Natural killer cell (primary cell): ENCODE measurements around the gene ARHGEF6. TPM values are rescaled to one million over a fixed set of nuclear protein-coding genes. Genes with fewer than 3 reads are reported as not detected.

ENCODE experiments used
- ATAC-seq, 3 donors: fragments of 150-1000 bp in 2 of 3; fragments of 200-7000 bp in 1 of 3; cut with Tn5 transposase; 1 replicate in 1 of 3; 2 replicates in 2 of 3; pipeline ENCODE4 v1.10.0; 2021; ENCODE audit warnings: mild to moderate bottlenecking in 2 of 3, moderate library complexity in 2 of 3
- DNase-seq, 2 donors: peaks; one replicate each; pipeline versions ENCODE4 v3.0.0 to v3.0.0-alpha.2; 2013 to 2021; ENCODE audit warnings: mixed read lengths in 1 of 2
- H3K27ac ChIP-seq: one replicate; pipeline ENCODE4 v1.5.1; 2013; ENCODE audit warnings: mild to moderate bottlenecking, low read length
- H3K27me3 ChIP-seq: one replicate; pipeline ENCODE4 v1.6.1; 2013; ENCODE audit warnings: low read length; ENCODE audit not compliant: control insufficient read depth, insufficient read depth
- H3K36me3 ChIP-seq: one replicate; pipeline ENCODE4 v1.6.1; 2013; ENCODE audit warnings: low read length; ENCODE audit not compliant: control insufficient read depth, insufficient read depth
- H3K4me1 ChIP-seq: one replicate; pipeline ENCODE4 v1.6.1; 2013; ENCODE audit warnings: low read length; ENCODE audit not compliant: control insufficient read depth, insufficient read depth
- H3K4me3 ChIP-seq: one replicate; pipeline ENCODE4 v1.5.1; 2013; ENCODE audit warnings: low read length
- H3K9me3 ChIP-seq: one replicate; pipeline ENCODE4 v1.6.1; 2013; ENCODE audit warnings: low read length; ENCODE audit not compliant: control insufficient read depth, insufficient read depth
- H3K27ac Mint-ChIP-seq, 2 donors: one replicate each; pipeline ENCODE4 v1.8.0; 2022; ENCODE audit warnings: mild to moderate bottlenecking in 2 of 2, mixed read lengths in 2 of 2, moderate library complexity in 1 of 2
- H3K27me3 Mint-ChIP-seq, 2 donors: one replicate each; pipeline ENCODE4 v1.8.0; 2022; ENCODE audit warnings: low read depth in 2 of 2, mixed read lengths in 2 of 2
- H3K36me3 Mint-ChIP-seq: one replicate; pipeline ENCODE4 v1.8.0; 2022; ENCODE audit warnings: mixed read lengths
- H3K4me1 Mint-ChIP-seq, 2 donors: one replicate each; pipeline ENCODE4 v1.8.0; 2022; ENCODE audit warnings: mixed read lengths in 2 of 2
- H3K4me3 Mint-ChIP-seq: one replicate; pipeline ENCODE4 v1.8.0; 2022; ENCODE audit warnings: mild to moderate bottlenecking, moderate library complexity, mixed read lengths
- H3K9me3 Mint-ChIP-seq, 2 donors: one replicate each; pipeline ENCODE4 v1.8.0; 2022; ENCODE audit warnings: mixed read lengths in 2 of 2
- WGBS: methylation state at CpG from one replicate; pipeline ENCODE4 v1.1.7; 2013; ENCODE audit warnings: missing lambda C conversion rate; ENCODE audit not compliant: insufficient coverage; 5-methylcytosine and 5-hydroxymethylcytosine counted together
- intact Hi-C: fragments of 100-400 bp; cut with micrococcal nuclease; formaldehyde crosslinking; loops from one replicate; pipeline ENCODE4 v1.14.2; 2022
- total RNA-seq, 4 donors: library from RNA; stranded (reverse); fragments of 120-200 nt in 1 of 4; gene quantifications; one replicate each; pipeline versions ENCODE4 v1.2.3 to v1.2.4, GENCODE V29; 2013 to 2022
- TF ChIP-seq, protein P1 (sequence below): fragments of 200-600 bp; IDR thresholded peaks from one replicate; pipeline ENCODE4 v1.8.0; 2022; ENCODE audit warnings: antibody characterized with exemption

ARHGEF6 gene
- total RNA-seq, 3 donors from 2014 or later (not counting 1 experiment from before 2014, with no cell fraction given): 55.5 to 78.8 (median 75.7) TPM

GRCh38 chrX:136665258-136665900 lies 115.4 kb downstream of the ARHGEF6 start:
- intact Hi-C loops: no loop called here
- peak in 1 of 3 donors; percentile 22 for ATAC-seq
- peaks cover 10 to 33% of the 10 kb centered on the region in 2 donors for H3K4me1 Mint-ChIP-seq
- Histone ChIP-seq H3K36me3 (peaks cover 36% of the 10 kb centered on the region), H3K27me3 (no peaks in the 10 kb centered on the region), H3K4me1 (peaks cover 17% of the 10 kb centered on the region), H3K9me3 (no peaks in the 10 kb centered on the region), H3K4me3 (no peak overlapping the region), H3K27ac (peak overlapping the region; percentile 25)
- no peak for DNase-seq
- 90% methylated on average over 3 of the region's 6 CpGs for WGBS
- peak overlapping the region; percentile 2 for H3K4me3 Mint-ChIP-seq
- H3K27ac Mint-ChIP-seq: peak overlapping the region; percentile 18 to 74
- no peaks in the 10 kb centered on the region for H3K27me3 Mint-ChIP-seq
- peaks cover 0 to 3% of the 10 kb centered on the region in 2 donors for H3K9me3 Mint-ChIP-seq
- TF ChIP-seq, protein P1, sequence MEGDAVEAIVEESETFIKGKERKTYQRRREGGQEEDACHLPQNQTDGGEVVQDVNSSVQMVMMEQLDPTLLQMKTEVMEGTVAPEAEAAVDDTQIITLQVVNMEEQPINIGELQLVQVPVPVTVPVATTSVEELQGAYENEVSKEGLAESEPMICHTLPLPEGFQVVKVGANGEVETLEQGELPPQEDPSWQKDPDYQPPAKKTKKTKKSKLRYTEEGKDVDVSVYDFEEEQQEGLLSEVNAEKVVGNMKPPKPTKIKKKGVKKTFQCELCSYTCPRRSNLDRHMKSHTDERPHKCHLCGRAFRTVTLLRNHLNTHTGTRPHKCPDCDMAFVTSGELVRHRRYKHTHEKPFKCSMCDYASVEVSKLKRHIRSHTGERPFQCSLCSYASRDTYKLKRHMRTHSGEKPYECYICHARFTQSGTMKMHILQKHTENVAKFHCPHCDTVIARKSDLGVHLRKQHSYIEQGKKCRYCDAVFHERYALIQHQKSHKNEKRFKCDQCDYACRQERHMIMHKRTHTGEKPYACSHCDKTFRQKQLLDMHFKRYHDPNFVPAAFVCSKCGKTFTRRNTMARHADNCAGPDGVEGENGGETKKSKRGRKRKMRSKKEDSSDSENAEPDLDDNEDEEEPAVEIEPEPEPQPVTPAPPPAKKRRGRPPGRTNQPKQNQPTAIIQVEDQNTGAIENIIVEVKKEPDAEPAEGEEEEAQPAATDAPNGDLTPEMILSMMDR: no peak
- H3K36me3 Mint-ChIP-seq: no peaks in the 10 kb centered on the region

GRCh38 chrX:136662976-136663375 lies 117.8 kb downstream of the ARHGEF6 start:
- no peak for ATAC-seq
- Histone ChIP-seq H3K4me3 (no peak overlapping the region), H3K27ac (peak overlapping the region; percentile 7), H3K36me3 (peaks cover 16% of the 10 kb centered on the region), H3K9me3 (no peaks in the 10 kb centered on the region), H3K4me1 (peaks cover 17% of the 10 kb centered on the region), H3K27me3 (no peaks in the 10 kb centered on the region)
- Mint-ChIP-seq H3K4me3 (no peak overlapping the region), H3K4me1 (peaks cover 10 to 29% of the 10 kb centered on the region in 2 donors), H3K27me3 (no peaks in the 10 kb centered on the region), H3K27ac (no peak overlapping the region), H3K9me3 (peaks cover 0 to 3% of the 10 kb centered on the region in 2 donors), H3K36me3 (no peaks in the 10 kb centered on the region)
- peak in 1 of 2 donors; percentile 48 for DNase-seq
- intact Hi-C loops: no loop called here
- WGBS: no CpG with 5 or more reads among the region's 1 CpG
- TF ChIP-seq, protein P1: no peak

GRCh38 chrX:136662104-136662503 lies 118.6 kb downstream of the ARHGEF6 start:
- WGBS: 45% methylated on average over 2 of the region's 2 CpGs
- H3K27me3 Mint-ChIP-seq: no peaks in the 10 kb centered on the region
- no peaks in the 10 kb centered on the region for H3K9me3 ChIP-seq
- H3K27me3 ChIP-seq: no peaks in the 10 kb centered on the region
- peaks cover 0 to 3% of the 10 kb centered on the region in 2 donors for H3K9me3 Mint-ChIP-seq
- peak overlapping the region; percentile 62 to 65 for H3K27ac Mint-ChIP-seq
- no peaks in the 10 kb centered on the region for H3K36me3 Mint-ChIP-seq
- H3K27ac ChIP-seq: peak overlapping the region; percentile 45
- DNase-seq (peak in 1 of 2 donors; percentile 66), ATAC-seq (peak in 2 of 3 donors; percentile 47 to 49)
- H3K4me3 ChIP-seq: no peak overlapping the region
- no peak overlapping the region for H3K4me3 Mint-ChIP-seq
- intact Hi-C loops: no loop called here
- TF ChIP-seq, protein P1: no peak
- H3K4me1 Mint-ChIP-seq: peaks cover 5 to 22% of the 10 kb centered on the region in 2 donors
- H3K36me3 ChIP-seq: peaks cover 9% of the 10 kb centered on the region
- peaks cover 17% of the 10 kb centered on the region for H3K4me1 ChIP-seq
